Nephron progenitor cell (in vitro differentiated cells): ENCODE results near the gene WFDC10A.
A peak's percentile ranks its signal among the peaks of the same experiment; 100 is the strongest.

Experiments
- DNase-seq: peaks from one replicate; pipeline ENCODE4 v3.0.0; 2021
- H3K27ac Mint-ChIP-seq: 2 replicates; pipeline ENCODE4 v1.8.0; 2021; ENCODE audit warnings: mild to moderate bottlenecking, moderate library complexity, mixed read lengths
- H3K27me3 Mint-ChIP-seq: 2 replicates; pipeline ENCODE4 v1.8.0; 2021; ENCODE audit warnings: mild to moderate bottlenecking, low read depth, mixed read lengths; ENCODE audit not compliant: poor library complexity
- H3K36me3 Mint-ChIP-seq: 2 replicates; pipeline ENCODE4 v1.8.0; 2021; ENCODE audit warnings: low read depth, mixed read lengths
- H3K4me1 Mint-ChIP-seq: 2 replicates; pipeline ENCODE4 v1.8.0; 2021; ENCODE audit warnings: mixed read lengths
- H3K4me3 Mint-ChIP-seq: 2 replicates; pipeline ENCODE4 v1.8.0; 2021; ENCODE audit warnings: mild to moderate bottlenecking, moderate library complexity, mixed read lengths
- H3K9me3 Mint-ChIP-seq: 2 replicates; pipeline ENCODE4 v1.8.0; 2021; ENCODE audit warnings: mild to moderate bottlenecking, moderate library complexity, mixed read lengths
- CTCF ChIP-seq: fragments of 200-600 bp; sonication (generic); IDR thresholded peaks from 2 replicates; pipeline ENCODE4 v1.5.0; 2021; ENCODE audit warnings: antibody characterized with exemption

WFDC10A gene

GRCh38 chr20:45592574-45593189, 36.9 kb upstream of the WFDC10A start:
- no peak overlapping the region for H3K27ac Mint-ChIP-seq
- H3K36me3 Mint-ChIP-seq: peaks cover 5% of the 10 kb centered on the region
- DNase-seq: no peak
- no peak overlapping the region for H3K4me3 Mint-ChIP-seq
- peak; percentile 55 for TF ChIP-seq CTCF
- no peaks in the 10 kb centered on the region for H3K4me1 Mint-ChIP-seq
- peaks cover 6% of the 10 kb centered on the region for H3K27me3 Mint-ChIP-seq
- peaks cover 28% of the 10 kb centered on the region for H3K9me3 Mint-ChIP-seq

DNA sequence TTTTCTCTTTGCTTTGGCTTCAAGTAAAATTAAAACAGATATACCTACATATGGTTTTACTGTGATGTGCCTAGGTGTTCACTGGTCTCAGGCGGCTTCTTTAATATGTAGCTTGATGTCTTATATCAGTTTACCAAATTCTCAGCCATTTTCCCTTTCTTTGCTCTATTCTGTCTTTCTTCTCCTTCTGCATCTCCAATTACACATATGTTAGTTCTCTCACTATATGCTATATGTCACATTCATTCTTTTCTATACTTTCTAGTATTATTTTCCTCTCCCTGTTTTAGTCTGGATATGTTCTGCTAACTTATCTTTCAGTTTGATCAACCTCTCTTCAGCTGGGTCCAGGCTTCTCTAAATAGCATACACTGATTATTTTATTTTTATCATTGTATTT, 36.0 kb upstream of the WFDC10A start:
- no peak overlapping the region for H3K4me3 Mint-ChIP-seq
- H3K36me3 Mint-ChIP-seq: peaks cover 5% of the 10 kb centered on the region
- DNase-seq: no peak
- peaks cover 7% of the 10 kb centered on the region for H3K27me3 Mint-ChIP-seq
- no peaks in the 10 kb centered on the region for H3K4me1 Mint-ChIP-seq
- H3K27ac Mint-ChIP-seq: no peak overlapping the region
- H3K9me3 Mint-ChIP-seq: peaks cover 24% of the 10 kb centered on the region
- TF ChIP-seq CTCF: no peak

GRCh38 chr20:45595235-45595634, 34.3 kb upstream of the WFDC10A start:
- H3K4me3 Mint-ChIP-seq: no peak overlapping the region
- H3K27ac Mint-ChIP-seq: no peak overlapping the region
- no peak for DNase-seq
- no peaks in the 10 kb centered on the region for H3K4me1 Mint-ChIP-seq
- peaks cover 12% of the 10 kb centered on the region for H3K27me3 Mint-ChIP-seq
- H3K9me3 Mint-ChIP-seq: peaks cover 16% of the 10 kb centered on the region
- H3K36me3 Mint-ChIP-seq: peaks cover 5% of the 10 kb centered on the region
- no peak for TF ChIP-seq CTCF

DNA sequence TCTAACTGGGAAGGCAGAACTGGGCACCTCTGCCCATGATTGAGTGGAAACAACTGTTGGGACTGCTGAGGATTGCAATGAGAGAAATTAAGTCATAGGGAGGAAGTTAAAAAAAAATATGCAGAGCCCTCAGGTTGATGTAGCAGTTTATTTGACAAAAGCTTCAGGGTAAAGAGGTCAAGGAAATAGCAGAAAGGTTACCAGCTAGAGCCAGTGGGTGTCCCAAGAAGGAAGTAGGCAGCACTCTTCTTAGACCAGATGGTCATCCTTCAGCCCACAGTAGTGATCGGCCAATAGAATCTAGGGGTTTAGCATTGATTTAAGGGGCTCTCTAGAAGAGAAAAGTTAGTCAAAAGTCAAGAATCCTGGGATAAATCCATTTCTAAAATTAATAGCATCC, 21.7 kb upstream of the WFDC10A start:
- Mint-ChIP-seq H3K9me3 (peaks cover 46% of the 10 kb centered on the region), H3K4me3 (no peak overlapping the region), H3K36me3 (no peaks in the 10 kb centered on the region), H3K4me1 (peaks cover 16% of the 10 kb centered on the region), H3K27ac (no peak overlapping the region), H3K27me3 (peaks cover 3% of the 10 kb centered on the region)
- TF ChIP-seq CTCF: no peak
- DNase-seq: no peak

DNA sequence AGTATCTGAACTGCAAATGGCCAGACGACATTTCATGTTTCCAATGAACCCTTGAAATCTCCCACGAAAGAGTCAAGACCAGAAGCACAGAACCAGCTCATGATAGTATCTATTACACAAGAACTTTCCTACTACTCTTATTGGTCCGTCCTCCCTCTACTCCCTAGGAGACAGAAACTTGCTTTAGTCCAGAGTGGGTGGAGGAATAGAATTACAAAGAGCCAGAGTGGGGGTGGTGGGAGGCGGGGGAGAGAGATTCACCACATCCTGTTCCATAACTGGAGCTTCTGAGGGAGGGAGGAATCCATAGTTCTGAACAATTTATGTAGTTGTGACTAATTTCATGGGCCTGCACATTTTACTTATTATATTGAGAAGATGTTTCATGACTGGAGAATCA, 18.5 kb upstream of the WFDC10A start:
- no peak for TF ChIP-seq CTCF

DNA sequence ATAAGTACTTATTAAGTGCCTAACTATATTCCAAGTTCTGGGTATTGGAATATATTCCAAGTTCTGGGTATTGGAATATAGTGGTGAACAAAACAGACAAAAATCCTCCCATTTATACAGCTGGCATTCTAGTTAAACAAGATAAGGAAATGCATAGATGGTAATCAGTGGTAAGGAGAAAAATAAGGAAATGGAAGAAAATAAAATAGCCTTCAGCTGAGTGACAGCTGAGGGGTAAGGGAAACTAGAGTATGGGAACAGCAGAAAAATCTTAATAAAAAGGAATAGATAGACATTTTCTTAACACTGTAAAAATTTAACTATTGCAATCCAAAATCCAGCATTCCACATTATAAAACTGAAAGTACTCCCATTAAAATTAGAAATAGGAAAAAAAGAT, 17.2 kb upstream of the WFDC10A start:
- H3K36me3 Mint-ChIP-seq: no peaks in the 10 kb centered on the region
- no peak overlapping the region for H3K27ac Mint-ChIP-seq
- H3K9me3 Mint-ChIP-seq: peaks cover 14% of the 10 kb centered on the region
- peaks cover 16% of the 10 kb centered on the region for H3K4me1 Mint-ChIP-seq
- TF ChIP-seq CTCF: no peak
- H3K4me3 Mint-ChIP-seq: no peak overlapping the region
- peaks cover 2% of the 10 kb centered on the region for H3K27me3 Mint-ChIP-seq
- DNase-seq: no peak

More for the DNA sequence above, 18.5 kb upstream of the WFDC10A start:
- peaks cover 16% of the 10 kb centered on the region for H3K4me1 Mint-ChIP-seq
- peaks cover 3% of the 10 kb centered on the region for H3K27me3 Mint-ChIP-seq
- no peaks in the 10 kb centered on the region for H3K36me3 Mint-ChIP-seq
- H3K27ac Mint-ChIP-seq: peak overlapping the region; percentile 24
- DNase-seq: peak; percentile 5
- peaks cover 27% of the 10 kb centered on the region for H3K9me3 Mint-ChIP-seq
- no peak overlapping the region for H3K4me3 Mint-ChIP-seq
